ENCODE measurements around the gene SRGN. TPM values are rescaled to one million over a fixed set of nuclear protein-coding genes. Genes with fewer than 3 reads are reported as not detected.
A peak's percentile ranks its signal among the peaks of the same experiment; 100 is the strongest.

SRGN gene
- total and polyA plus RNA-seq, 12 donors = 16.5 to 156 (median 98.4) TPM

DNA sequence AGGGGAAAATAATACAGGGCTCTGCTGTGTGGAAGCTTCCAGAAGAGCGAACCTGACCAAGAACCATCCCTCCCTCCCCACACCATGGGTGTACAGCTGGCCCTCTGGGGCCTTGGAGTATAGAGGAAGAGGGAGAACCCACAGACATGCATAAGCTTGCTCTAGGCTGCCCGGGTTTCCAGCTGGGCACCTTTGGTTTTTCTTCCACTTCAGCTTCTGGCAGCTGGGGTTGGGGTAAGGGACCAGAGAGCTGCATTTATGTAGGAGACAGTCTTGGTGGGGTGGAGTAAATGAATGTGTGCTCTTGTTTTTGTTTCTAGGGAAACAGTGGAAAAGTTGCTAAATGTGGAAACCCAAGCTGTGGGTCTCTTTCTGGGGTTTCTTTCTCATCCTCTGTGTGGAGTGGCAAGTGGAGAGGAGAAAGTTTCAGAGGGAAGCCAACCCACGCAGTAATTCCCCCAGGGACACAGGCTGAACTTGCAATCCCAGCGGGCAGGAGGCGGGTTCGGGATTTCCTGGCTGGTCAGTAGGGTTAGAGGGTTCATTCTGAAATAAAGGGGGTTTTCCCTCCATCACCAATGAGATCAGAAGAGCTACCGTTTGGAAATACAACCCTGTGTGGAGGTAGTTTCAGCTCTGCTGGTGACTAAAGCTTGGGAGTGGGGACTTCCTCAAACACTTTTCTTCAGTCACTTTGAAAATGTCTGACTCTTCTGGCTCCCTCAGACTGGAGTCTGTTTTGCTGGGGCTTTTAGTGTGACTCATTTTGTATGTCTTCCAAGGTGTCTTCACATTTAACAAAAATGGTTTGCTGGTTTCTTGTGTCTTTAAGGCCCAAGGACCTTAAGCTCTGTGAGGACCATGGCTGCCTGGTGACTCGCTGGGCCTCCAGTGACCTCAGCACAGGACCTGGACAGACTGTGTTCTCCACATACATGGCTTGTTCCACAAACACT lies 22.2 kb upstream of the SRGN start:
- TF ChIP-seq POLR2A (IDR thresholded peaks at IDR 0.05) = no peak
- TF ChIP-seq CTCF (IDR thresholded peaks at IDR 0.05) = no peak
- H3K36me3 ChIP-seq (replicated peaks in 1 of 2) = no peaks in the 10 kb centered on the region
- intact Hi-C loops (cut with DNase I) = no loop called here
- H3K4me3 ChIP-seq = no peak overlapping the region
- peak in 4 of 7 donors; percentile 37 to 65 (median 48) for DNase-seq
- WGBS, 4 donors = 66 to 77% (median 73%) methylated on average over 8 of the region's 8 CpGs
- no peaks in the 10 kb centered on the region for H3K27me3 ChIP-seq
- peaks cover 6 to 29% of the 10 kb centered on the region in 2 donors for H3K4me1 ChIP-seq (replicated peaks in 1 of 2)
- H3K27ac ChIP-seq = peak overlapping the region in 3 of 5 donors; percentile 36 to 76 (median 58)
- H3K9me3 ChIP-seq (replicated peaks in 1 of 3) = no peaks in the 10 kb centered on the region

DNA sequence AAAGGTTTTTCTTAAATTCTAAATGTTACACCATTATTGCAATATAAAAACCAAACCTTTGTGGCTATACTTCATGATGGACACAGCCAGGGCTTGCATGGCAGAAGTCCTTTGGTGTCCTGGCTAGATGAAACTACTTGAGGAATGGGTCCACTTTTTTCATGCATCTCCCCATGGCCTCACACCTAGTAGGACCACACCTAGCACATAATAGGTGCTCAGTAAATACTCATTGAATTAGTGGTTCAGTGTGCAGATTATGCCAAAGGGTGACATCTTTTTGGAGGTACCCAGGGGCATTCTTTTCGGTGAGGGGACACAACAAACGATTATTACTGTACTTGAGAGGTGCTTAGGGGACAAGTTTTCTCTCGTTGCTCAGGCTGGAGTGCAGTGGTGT lies 20.7 kb upstream of the SRGN start:
- H3K4me3 ChIP-seq = no peak overlapping the region
- H3K27me3 ChIP-seq = no peaks in the 10 kb centered on the region
- 75 to 89% (median 86%) methylated on average over 3 of the region's 3 CpGs for WGBS, 4 donors
- no peaks in the 10 kb centered on the region for H3K9me3 ChIP-seq (replicated peaks in 1 of 3)
- H3K4me1 ChIP-seq (replicated peaks in 1 of 2) = peaks cover 0 to 17% of the 10 kb centered on the region in 2 donors
- H3K36me3 ChIP-seq (replicated peaks in 1 of 2) = no peaks in the 10 kb centered on the region
- TF ChIP-seq POLR2A (IDR thresholded peaks at IDR 0.05) = no peak
- TF ChIP-seq CTCF (IDR thresholded peaks at IDR 0.05) = no peak
- intact Hi-C loops (cut with DNase I) = no loop called here
- H3K27ac ChIP-seq = no peak overlapping the region
- DNase-seq = no peak

- no peaks in the 10 kb centered on the region for H3K36me3 ChIP-seq (replicated peaks in 1 of 2)
- TF ChIP-seq POLR2A (IDR thresholded peaks at IDR 0.05) (no peak), CTCF (IDR thresholded peaks at IDR 0.05) (no peak)
- no peak overlapping the region for H3K27ac ChIP-seq
- no peak for DNase-seq
- no peaks in the 10 kb centered on the region for H3K9me3 ChIP-seq (replicated peaks in 1 of 3)
- peaks cover 0 to 12% of the 10 kb centered on the region in 2 donors for H3K4me1 ChIP-seq (replicated peaks in 1 of 2)
- 78 to 89% (median 87%) methylated on average over 5 of the region's 5 CpGs for WGBS, 4 donors
- H3K27me3 ChIP-seq = no peaks in the 10 kb centered on the region
- intact Hi-C loops (cut with DNase I) = no loop called here
- no peak overlapping the region for H3K4me3 ChIP-seq
Measured at GRCh38 chr10:69068549-69068948, 19.4 kb upstream of the SRGN start.

GRCh38 chr10:69069090-69070042 lies 18.5 kb upstream of the SRGN start:
- no peaks in the 10 kb centered on the region for H3K36me3 ChIP-seq (replicated peaks in 1 of 2)

More at GRCh38 chr10:69069090-69070042, 18.5 kb upstream of the SRGN start:
- H3K27me3 ChIP-seq = no peaks in the 10 kb centered on the region
- TF ChIP-seq CTCF (IDR thresholded peaks at IDR 0.05) = no peak
- no peak for TF ChIP-seq POLR2A (IDR thresholded peaks at IDR 0.05)
- no peak overlapping the region for H3K4me3 ChIP-seq
- intact Hi-C loops (cut with DNase I) = no loop called here
- 83 to 92% (median 90%) methylated on average over 14 to 19 of the region's 19 CpGs for WGBS, 4 donors
- no peaks in the 10 kb centered on the region for H3K9me3 ChIP-seq (replicated peaks in 1 of 3)
- no peak overlapping the region for H3K27ac ChIP-seq
- DNase-seq = no peak
- H3K4me1 ChIP-seq (replicated peaks in 1 of 2) = peaks cover 0 to 12% of the 10 kb centered on the region in 2 donors

Data from adrenal gland (tissue), 12 donors.